Measurements from ENCODE around the gene KLHDC8A. TPM values are rescaled to one million over a fixed set of nuclear protein-coding genes. Genes with fewer than 3 reads are reported as not detected.

Gene KLHDC8A
- total RNA-seq, 2 donors from 2014 or later = 0.24 TPM; not detected in 1

GRCh38 chr1:205332015-205332791 lies 24.5 kb downstream of the KLHDC8A start:
- TF ChIP-seq CTCF (IDR thresholded peaks at IDR 0.05) = no peak
- no peak for DNase-seq (ENCODE audit: low spot score)
- no peak overlapping the region for H3K4me3 ChIP-seq
- H3K9me3 ChIP-seq = no peaks in the 10 kb centered on the region
- no peaks in the 10 kb centered on the region for H3K36me3 ChIP-seq
- H3K27me3 ChIP-seq = no peaks in the 10 kb centered on the region
- H3K4me1 ChIP-seq = no peaks in the 10 kb centered on the region
- no peak overlapping the region for H3K27ac ChIP-seq

- Histone ChIP-seq H3K36me3 (no peaks in the 10 kb centered on the region), H3K27me3 (no peaks in the 10 kb centered on the region), H3K4me3 (no peak overlapping the region)
Observed at GRCh38 chr1:205330150-205330549, 26.6 kb downstream of the KLHDC8A start.

GRCh38 chr1:205329719-205330118 lies 27.0 kb downstream of the KLHDC8A start:
- no peak for TF ChIP-seq CTCF (IDR thresholded peaks at IDR 0.05)
- Histone ChIP-seq H3K27ac (no peak overlapping the region), H3K9me3 (no peaks in the 10 kb centered on the region), H3K4me1 (peaks cover 0 to 4% of the 10 kb centered on the region in 2 donors), H3K4me3 (no peak overlapping the region), H3K36me3 (no peaks in the 10 kb centered on the region), H3K27me3 (no peaks in the 10 kb centered on the region)
- DNase-seq (ENCODE audit: low spot score) = no peak

More at GRCh38 chr1:205330150-205330549, 26.6 kb downstream of the KLHDC8A start:
- Histone ChIP-seq H3K27ac (no peak overlapping the region), H3K9me3 (no peaks in the 10 kb centered on the region), H3K4me1 (peaks cover 0 to 3% of the 10 kb centered on the region in 2 donors)
- TF ChIP-seq CTCF (IDR thresholded peaks at IDR 0.05) = no peak
- no peak for DNase-seq (ENCODE audit: low spot score)

- DNase-seq (ENCODE audit: low spot score) = no peak
- Histone ChIP-seq H3K9me3 (no peaks in the 10 kb centered on the region), H3K36me3 (no peaks in the 10 kb centered on the region), H3K27ac (no peak overlapping the region), H3K4me1 (peaks cover 0 to 4% of the 10 kb centered on the region in 2 donors), H3K4me3 (no peak overlapping the region), H3K27me3 (no peaks in the 10 kb centered on the region)
- no peak for TF ChIP-seq CTCF (IDR thresholded peaks at IDR 0.05)
Observed at GRCh38 chr1:205328476-205328875, 28.2 kb downstream of the KLHDC8A start.

GRCh38 chr1:205326812-205327466 lies 29.8 kb downstream of the KLHDC8A start:
- H3K27ac ChIP-seq = no peak overlapping the region
- peaks cover 0 to 4% of the 10 kb centered on the region in 2 donors for H3K4me1 ChIP-seq
- TF ChIP-seq CTCF (IDR thresholded peaks at IDR 0.05) = no peak
- DNase-seq (ENCODE audit: low spot score) = no peak
- H3K36me3 ChIP-seq = no peaks in the 10 kb centered on the region
- no peaks in the 10 kb centered on the region for H3K27me3 ChIP-seq
- H3K9me3 ChIP-seq = no peaks in the 10 kb centered on the region
- no peak overlapping the region for H3K4me3 ChIP-seq

Measured in right atrium auricular region (tissue), 2 donors.